Keratinocyte (primary cell): ENCODE measurements around the gene DNAJB4.

ENCODE experiments used
- EZH2 ChIP-seq: IDR thresholded peaks from one replicate; pipeline ENCODE4 v1.6.1; 2012; ENCODE audit warnings: inconsistent platforms, mild to moderate bottlenecking, low read length, moderate library complexity
- TF ChIP-seq, protein P1 (sequence below), 3 experiments: IDR thresholded peaks in 1 of 3; conservative IDR thresholded peaks in 1 of 3; optimal IDR thresholded peaks in 1 of 3; 2 replicates in 2 of 3; 3 replicates in 1 of 3; pipeline versions ENCODE3 to v1.5.1; 2011; ENCODE audit warnings: low read length in 3 of 3, mild to moderate bottlenecking in 3 of 3, moderate library complexity in 2 of 3, control low read depth in 1 of 3, inconsistent platforms in 1 of 3; ENCODE audit not compliant: insufficient read depth in 2 of 3; ENCODE audit errors: extremely low read depth in 1 of 3

DNA sequence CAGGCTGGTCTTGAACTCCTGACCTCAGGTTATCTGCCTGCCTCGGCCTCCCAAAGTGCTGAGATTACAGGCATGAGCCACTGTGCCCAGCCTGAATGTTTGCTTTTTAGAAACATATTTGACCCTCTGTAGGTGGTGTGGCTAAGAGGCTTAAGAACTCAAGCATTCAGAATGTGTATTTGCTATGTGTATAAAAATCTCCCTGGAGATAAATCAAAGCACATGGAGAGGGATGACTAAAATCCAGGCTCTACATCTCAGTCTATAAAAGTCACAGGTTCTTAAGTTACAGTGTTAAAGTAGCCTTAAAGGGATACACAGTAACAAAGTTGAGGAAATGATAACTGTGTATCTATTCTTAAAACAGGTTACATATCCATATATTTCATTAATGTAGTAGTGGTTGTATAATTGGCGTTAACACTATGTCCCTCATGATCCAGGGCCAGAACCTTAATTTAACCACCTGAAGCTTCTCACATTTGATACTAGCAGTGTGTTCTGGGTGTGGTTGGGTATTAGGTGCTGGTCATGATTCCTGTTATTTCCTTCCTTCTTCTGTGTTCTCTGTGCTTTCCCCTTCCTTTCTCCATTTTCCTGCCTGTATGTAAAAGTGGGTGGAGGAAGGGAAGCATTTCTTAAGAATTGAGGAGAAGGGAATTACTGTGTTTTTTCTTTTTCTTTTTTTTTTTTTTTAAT is 57.2 kb downstream of the DNAJB4 start:
- TF ChIP-seq, protein P1, sequence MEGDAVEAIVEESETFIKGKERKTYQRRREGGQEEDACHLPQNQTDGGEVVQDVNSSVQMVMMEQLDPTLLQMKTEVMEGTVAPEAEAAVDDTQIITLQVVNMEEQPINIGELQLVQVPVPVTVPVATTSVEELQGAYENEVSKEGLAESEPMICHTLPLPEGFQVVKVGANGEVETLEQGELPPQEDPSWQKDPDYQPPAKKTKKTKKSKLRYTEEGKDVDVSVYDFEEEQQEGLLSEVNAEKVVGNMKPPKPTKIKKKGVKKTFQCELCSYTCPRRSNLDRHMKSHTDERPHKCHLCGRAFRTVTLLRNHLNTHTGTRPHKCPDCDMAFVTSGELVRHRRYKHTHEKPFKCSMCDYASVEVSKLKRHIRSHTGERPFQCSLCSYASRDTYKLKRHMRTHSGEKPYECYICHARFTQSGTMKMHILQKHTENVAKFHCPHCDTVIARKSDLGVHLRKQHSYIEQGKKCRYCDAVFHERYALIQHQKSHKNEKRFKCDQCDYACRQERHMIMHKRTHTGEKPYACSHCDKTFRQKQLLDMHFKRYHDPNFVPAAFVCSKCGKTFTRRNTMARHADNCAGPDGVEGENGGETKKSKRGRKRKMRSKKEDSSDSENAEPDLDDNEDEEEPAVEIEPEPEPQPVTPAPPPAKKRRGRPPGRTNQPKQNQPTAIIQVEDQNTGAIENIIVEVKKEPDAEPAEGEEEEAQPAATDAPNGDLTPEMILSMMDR (optimal IDR thresholded peaks at IDR 0.05 in 1 of 3, IDR thresholded peaks at IDR 0.05 in 1 of 3, conservative IDR thresholded peaks at IDR 0.05 in 1 of 3; ENCODE audit: extremely low read depth in 1 of 3, insufficient read depth in 2 of 3, low read length in 3 of 3) = no peak
- TF ChIP-seq EZH2 = no peak
